HG03571 (cell line): Measurements from ENCODE around the gene SUMF2.
A peak's percentile ranks its signal among the peaks of the same experiment; 100 is the strongest.
"Not testable (repeated sequence)": the region's sequence is repeated elsewhere in the genome, so short reads cannot be mapped to it uniquely, and the experiment has no call there.

Experiments used
- ATAC-seq: cut with Tn5 transposase; IDR thresholded peaks from one replicate; pipeline ENCODE4 v1.9.1; 2021; ENCODE audit not compliant: unreplicated experiment

The SUMF2 gene

GRCh38 chr7:56106108-56107073 is 42.3 kb downstream of the SUMF2 start, which contains the start of gene CHCHD2:
TSS of gene CHCHD2 (minus strand) at chr7:56106476. CDS start at chr7:56106413, 63 bp downstream.
- ATAC-seq: peak; percentile 99

GRCh38 chr7:56107954-56108258 is 43.8 kb downstream of the SUMF2 start:
- ATAC-seq: no peak

GRCh38 chr7:56110611-56111010 is 46.5 kb downstream of the SUMF2 start:
- ATAC-seq: no peak

- ATAC-seq: not testable (repeated sequence)
These were observed 48.2 kb downstream of the SUMF2 start for GRCh38 chr7:56112244-56112643.

GRCh38 chr7:56115852-56116538 is 51.9 kb downstream of the SUMF2 start, which contains the start of gene NUPR2:
TSS of gene NUPR2 (minus strand) at chr7:56116417. CDS start at chr7:56116314, 103 bp downstream.
- ATAC-seq: no peak

GRCh38 chr7:56121440-56121839 is 57.4 kb downstream of the SUMF2 start:
- no peak for ATAC-seq

GRCh38 chr7:56124981-56125380 is 60.9 kb downstream of the SUMF2 start:
- ATAC-seq: no peak

GRCh38 chr7:56125831-56126230 is 61.7 kb downstream of the SUMF2 start:
- no peak for ATAC-seq

GRCh38 chr7:56127241-56127975 is 63.3 kb downstream of the SUMF2 start:
- no peak for ATAC-seq
